Measurements from ENCODE around the gene CLTA.

Gene CLTA

DNA sequence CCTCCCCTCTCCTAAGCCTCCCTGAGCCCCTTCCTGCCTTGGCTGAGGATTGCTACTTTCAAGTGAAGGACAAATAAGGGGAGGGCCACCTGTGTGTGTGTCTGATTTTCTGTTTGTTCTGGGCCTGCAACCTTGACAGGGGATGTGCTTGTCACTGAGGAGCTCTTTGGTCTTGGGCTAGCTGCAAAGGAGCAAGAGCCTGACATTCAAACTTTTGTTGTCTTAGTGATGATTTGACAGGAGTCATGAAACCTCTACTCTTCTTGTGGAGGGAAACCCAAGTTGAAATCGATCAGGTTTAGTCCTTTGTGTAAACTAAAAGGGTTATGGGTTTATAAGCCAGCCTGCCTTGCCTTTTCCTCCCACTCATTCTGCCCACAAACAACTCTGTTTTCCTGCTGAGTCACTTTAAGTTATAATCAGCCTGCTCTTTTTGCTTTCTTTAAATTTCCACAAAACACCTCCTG, 16.9 kb downstream of the CLTA start:
- no peak for DNase-seq (ENCODE audit: low read depth)
- TF ChIP-seq, protein P1, sequence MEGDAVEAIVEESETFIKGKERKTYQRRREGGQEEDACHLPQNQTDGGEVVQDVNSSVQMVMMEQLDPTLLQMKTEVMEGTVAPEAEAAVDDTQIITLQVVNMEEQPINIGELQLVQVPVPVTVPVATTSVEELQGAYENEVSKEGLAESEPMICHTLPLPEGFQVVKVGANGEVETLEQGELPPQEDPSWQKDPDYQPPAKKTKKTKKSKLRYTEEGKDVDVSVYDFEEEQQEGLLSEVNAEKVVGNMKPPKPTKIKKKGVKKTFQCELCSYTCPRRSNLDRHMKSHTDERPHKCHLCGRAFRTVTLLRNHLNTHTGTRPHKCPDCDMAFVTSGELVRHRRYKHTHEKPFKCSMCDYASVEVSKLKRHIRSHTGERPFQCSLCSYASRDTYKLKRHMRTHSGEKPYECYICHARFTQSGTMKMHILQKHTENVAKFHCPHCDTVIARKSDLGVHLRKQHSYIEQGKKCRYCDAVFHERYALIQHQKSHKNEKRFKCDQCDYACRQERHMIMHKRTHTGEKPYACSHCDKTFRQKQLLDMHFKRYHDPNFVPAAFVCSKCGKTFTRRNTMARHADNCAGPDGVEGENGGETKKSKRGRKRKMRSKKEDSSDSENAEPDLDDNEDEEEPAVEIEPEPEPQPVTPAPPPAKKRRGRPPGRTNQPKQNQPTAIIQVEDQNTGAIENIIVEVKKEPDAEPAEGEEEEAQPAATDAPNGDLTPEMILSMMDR (conservative IDR thresholded peaks at IDR 0.05; ENCODE audit: low read length): no peak
- H3K4me3 ChIP-seq (ENCODE audit: low read length): no peak overlapping the region

DNA sequence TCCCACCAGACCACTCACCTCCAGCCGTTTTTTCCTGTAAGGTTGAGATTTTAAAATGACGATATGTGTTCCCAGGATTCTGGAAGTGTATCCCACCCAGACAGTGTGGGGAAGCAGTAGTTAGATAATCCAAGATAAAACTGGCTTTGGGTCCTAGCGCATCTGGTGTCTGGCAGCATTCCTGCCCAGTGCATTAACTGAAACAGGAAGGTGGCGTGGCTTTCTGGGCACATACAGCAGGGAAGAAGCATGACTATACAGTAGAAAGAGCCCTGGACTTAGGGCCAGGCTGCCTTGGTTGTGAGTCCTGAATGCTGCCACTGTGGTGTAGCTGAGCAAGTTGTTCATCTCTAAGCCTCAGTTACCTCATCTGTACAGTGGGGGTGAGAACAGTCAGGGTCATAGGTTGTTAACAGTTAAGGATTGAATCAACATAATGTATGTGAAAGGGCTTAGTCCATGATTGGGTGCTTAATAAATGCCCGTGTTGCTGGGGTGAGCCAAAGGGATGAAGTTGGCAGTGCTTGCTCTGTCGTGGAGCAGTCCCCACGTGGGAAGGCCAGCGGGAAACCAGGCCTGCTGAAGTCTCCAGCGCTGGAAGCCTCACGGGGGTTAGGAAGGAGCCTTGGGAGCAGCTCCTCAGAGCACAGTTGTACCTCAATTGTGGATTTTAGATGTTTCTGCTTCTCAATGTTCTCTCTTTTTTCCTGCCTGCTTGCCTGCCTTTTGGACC, 18.0 kb downstream of the CLTA start:
- peak; percentile 63 for DNase-seq (ENCODE audit: low read depth)
- H3K4me3 ChIP-seq (ENCODE audit: low read length): no peak overlapping the region
- TF ChIP-seq, protein P1 (conservative IDR thresholded peaks at IDR 0.05; ENCODE audit: low read length): no peak

DNA sequence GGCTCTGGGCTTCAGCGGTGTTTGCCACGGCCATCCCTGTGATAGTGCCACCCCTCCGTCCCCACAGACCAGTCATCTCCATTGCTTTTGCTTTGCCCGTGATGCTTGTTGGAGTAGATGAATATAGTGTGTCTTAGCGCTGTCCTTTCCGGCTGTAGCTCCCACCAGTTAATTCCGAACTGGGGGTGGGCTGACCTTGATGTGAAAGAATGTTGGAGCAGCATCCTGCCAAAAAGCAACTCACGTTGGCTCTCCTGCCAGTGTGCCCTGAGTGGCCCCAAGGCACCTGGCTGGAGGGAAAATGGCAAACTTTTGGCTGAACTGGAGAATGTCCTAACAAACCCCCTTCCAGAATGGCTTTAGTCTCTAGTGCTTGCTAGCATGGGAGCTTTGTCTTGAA, 20.0 kb downstream of the CLTA start:
- H3K4me3 ChIP-seq (ENCODE audit: low read length): no peak overlapping the region
- no peak for DNase-seq (ENCODE audit: low read depth)
- TF ChIP-seq, protein P1 (conservative IDR thresholded peaks at IDR 0.05; ENCODE audit: low read length): no peak

DNA sequence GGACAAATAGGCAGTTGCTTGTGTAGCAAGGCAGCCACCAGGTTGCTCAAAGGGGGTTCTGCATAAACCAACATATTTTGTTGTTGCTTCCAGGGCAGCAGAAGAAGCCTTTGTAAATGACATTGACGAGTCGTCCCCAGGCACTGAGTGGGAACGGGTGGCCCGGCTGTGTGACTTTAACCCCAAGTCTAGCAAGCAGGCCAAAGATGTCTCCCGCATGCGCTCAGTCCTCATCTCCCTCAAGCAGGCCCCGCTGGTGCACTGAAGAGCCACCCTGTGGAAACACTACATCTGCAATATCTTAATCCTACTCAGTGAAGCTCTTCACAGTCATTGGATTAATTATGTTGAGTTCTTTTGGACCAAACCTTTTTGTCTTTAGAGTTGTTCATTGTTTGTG, 20.8 kb downstream of the CLTA start:
- no peak overlapping the region for H3K4me3 ChIP-seq (ENCODE audit: low read length)
- DNase-seq (ENCODE audit: low read depth): no peak
- TF ChIP-seq, protein P1 (conservative IDR thresholded peaks at IDR 0.05; ENCODE audit: low read length): no peak

DNA sequence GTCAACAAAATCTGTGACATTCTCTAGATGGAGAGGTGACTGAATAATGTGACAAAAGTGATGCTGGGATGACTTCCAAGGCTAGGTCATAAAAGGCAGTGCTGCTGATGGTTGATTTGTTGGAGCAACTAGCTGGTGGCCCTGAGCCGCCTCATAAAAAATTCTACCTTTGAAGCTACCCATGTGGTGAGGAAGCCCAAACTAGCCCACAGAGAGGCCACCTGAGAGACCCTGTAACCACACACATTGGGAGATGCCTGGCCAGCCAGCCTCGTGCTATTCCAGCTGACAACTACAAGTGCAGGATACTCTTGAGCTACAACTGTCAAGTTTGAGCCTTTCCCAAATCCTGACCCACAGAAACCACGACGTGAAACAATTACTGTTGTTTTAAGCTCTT, 22.7 kb downstream of the CLTA start:
- no peak for DNase-seq (ENCODE audit: low read depth)
- no peak overlapping the region for H3K4me3 ChIP-seq (ENCODE audit: low read length)
- TF ChIP-seq, protein P1 (conservative IDR thresholded peaks at IDR 0.05; ENCODE audit: low read length): no peak

DNA sequence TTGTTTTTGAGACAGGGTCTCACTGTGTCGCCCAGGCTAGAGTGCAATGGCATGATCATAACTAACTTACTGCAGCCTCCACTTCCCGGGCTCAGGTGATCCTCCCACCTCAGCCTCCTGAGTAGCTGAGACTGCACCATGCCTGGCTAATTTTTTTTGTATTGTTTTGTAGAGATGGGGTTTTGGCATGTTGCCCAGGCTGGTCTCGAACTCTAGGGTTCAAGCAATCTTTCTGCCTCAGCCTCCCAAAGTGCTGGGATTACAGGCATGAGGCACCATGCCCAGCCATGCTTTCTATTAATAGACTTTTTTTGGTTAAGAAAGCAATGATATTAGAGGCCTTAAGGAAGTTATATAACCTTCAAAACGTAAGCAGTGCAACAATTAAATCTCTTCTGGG, 23.3 kb downstream of the CLTA start:
- TF ChIP-seq, protein P1 (conservative IDR thresholded peaks at IDR 0.05; ENCODE audit: low read length): no peak
- H3K4me3 ChIP-seq (ENCODE audit: low read length): no peak overlapping the region
- no peak for DNase-seq (ENCODE audit: low read depth)

DNA sequence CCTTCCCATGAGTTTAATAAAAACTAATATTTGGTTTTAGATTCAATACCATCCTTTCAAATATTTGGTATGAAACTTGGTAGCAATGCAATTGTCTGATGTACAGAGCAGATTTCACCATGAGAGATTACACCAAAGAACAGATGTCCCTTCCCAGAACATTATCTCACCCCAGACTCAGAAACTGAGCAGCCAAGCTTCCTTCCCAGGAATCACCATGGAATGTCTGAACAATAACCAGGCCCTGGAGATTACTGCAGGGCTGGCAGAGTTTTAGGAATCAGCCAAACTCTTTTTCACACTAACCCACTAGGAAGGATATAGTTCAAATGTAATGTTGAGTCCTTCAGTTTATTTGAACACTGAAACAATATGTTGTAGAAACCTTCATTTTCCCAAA, 23.9 kb downstream of the CLTA start:
- peak; percentile 73 for DNase-seq (ENCODE audit: low read depth)
- TF ChIP-seq, protein P1 (conservative IDR thresholded peaks at IDR 0.05; ENCODE audit: low read length): no peak
- H3K4me3 ChIP-seq (ENCODE audit: low read length): no peak overlapping the region
